ENCODE results near the gene TAF1C. TPM values are rescaled to one million over a fixed set of nuclear protein-coding genes. Genes with fewer than 3 reads are reported as not detected.
"Not testable (repeated sequence)": the region's sequence is repeated elsewhere in the genome, so short reads cannot be mapped to it uniquely, and the experiment has no call there.

Gene TAF1C
- total RNA-seq, 6 donors from 2014 or later = 23.2 to 227 (median 65.0) TPM

DNA sequence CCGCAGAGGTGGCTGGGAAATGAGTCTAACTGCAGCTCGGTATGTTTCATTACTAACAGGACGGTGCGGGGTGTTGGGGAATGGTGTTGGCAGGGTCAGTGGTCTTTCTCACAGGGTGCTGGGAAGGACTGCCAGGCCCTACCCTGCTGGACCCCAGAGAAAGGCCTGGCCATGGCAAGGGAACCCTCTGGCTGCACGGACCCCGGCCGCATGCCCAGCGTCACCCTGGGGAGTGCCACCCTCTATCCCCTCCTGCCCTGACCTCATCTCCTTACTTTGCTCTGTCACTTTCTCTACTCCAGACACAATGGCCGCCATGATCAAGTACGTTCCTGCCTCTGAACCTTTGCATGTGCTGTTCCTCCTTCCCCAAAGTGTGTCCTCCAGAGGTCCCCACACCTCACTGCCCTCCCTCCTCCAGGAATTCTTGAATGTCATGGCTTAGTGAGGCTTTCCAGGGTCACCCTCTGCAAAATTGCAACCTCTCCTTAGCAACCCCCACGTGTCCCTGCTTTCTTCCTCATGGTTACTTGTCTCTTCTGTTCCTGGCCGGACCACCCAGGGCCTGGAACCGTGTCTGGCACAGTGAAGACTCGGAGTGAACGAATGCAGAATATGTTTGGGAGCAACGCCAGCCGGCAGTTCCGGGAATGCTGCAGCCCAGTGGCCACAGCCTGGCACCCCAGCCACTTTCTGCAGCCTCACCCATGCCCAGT is 19.3 kb upstream of the TAF1C start:
- Histone ChIP-seq H3K27me3 (no peaks in the 10 kb centered on the region), H3K27ac (no peak overlapping the region), H3K9me3 (no peaks in the 10 kb centered on the region), H3K4me1 (no peaks in the 10 kb centered on the region), H3K36me3 (no peaks in the 10 kb centered on the region), H3K4me3 (no peak overlapping the region)
- ATAC-seq (ENCODE audit: low FRiP score in 2 of 2) (peak in 1 of 2 donors; percentile 11), DNase-seq (peak in 1 of 2 donors; percentile 50)
- TF ChIP-seq, protein P1, sequence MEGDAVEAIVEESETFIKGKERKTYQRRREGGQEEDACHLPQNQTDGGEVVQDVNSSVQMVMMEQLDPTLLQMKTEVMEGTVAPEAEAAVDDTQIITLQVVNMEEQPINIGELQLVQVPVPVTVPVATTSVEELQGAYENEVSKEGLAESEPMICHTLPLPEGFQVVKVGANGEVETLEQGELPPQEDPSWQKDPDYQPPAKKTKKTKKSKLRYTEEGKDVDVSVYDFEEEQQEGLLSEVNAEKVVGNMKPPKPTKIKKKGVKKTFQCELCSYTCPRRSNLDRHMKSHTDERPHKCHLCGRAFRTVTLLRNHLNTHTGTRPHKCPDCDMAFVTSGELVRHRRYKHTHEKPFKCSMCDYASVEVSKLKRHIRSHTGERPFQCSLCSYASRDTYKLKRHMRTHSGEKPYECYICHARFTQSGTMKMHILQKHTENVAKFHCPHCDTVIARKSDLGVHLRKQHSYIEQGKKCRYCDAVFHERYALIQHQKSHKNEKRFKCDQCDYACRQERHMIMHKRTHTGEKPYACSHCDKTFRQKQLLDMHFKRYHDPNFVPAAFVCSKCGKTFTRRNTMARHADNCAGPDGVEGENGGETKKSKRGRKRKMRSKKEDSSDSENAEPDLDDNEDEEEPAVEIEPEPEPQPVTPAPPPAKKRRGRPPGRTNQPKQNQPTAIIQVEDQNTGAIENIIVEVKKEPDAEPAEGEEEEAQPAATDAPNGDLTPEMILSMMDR (IDR thresholded peaks at IDR 0.05) = no peak
- TF ChIP-seq POLR2A (IDR thresholded peaks at IDR 0.05) = no peak
- TF ChIP-seq POLR2AphosphoS5 (IDR thresholded peaks at IDR 0.05) = no peak
- TF ChIP-seq EP300 (IDR thresholded peaks at IDR 0.05) = no peak
- 89 to 90% methylated on average over 16 to 18 of the region's 18 CpGs for WGBS, 2 donors

DNA sequence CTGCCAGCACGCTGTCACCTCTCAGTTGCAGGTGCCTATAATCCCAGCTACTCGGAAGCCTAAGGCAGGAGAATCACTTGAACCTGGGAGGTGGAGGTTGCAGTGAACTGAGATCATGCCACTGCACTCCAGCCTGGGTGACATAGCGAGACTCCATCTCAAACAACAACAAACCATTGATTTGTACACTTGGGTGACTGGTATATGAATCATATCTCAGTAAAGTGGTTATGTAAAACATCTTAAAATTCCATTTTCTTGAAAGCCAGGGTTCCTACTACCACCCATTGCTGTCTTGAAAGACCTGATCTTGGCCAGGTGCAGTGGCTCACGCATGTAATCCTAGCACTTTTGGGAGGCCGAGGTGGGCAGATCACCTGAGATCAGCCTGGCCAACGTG is 18.3 kb upstream of the TAF1C start:
- WGBS, 2 donors = 91 to 95% methylated on average over 4 to 6 of the region's 6 CpGs
- not testable (repeated sequence) for H3K36me3 ChIP-seq; H3K4me1 ChIP-seq; H3K27ac ChIP-seq; ATAC-seq (ENCODE audit: low FRiP score in 2 of 2); H3K9me3 ChIP-seq; DNase-seq; H3K4me3 ChIP-seq; H3K27me3 ChIP-seq

DNA sequence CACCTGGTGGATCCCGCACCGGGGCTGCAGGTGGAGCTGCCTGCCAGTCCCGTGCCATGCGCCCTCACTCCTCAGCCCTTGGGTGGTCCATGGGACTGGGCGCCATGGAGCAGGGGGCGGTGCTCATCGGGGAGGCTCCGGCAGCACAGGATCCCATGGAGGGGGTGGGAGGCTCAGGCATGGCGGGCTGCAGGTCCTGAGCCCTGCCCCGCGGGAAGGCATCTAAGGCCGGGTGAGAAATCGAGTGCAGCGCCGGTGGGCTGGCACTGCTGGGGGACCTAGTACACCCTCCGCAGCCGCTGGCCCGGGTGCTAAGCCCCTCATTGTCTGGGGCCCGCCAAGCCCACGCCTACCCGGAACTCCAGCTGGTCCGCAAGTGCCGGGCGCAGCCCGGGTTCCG is 17.7 kb upstream of the TAF1C start:
- not testable (repeated sequence) for H3K4me3 ChIP-seq; ATAC-seq (ENCODE audit: low FRiP score in 2 of 2); H3K9me3 ChIP-seq; H3K27ac ChIP-seq; H3K36me3 ChIP-seq; H3K4me1 ChIP-seq; DNase-seq; H3K27me3 ChIP-seq
- WGBS, 2 donors = 85 to 94% methylated on average over 10 to 16 of the region's 26 CpGs

DNA sequence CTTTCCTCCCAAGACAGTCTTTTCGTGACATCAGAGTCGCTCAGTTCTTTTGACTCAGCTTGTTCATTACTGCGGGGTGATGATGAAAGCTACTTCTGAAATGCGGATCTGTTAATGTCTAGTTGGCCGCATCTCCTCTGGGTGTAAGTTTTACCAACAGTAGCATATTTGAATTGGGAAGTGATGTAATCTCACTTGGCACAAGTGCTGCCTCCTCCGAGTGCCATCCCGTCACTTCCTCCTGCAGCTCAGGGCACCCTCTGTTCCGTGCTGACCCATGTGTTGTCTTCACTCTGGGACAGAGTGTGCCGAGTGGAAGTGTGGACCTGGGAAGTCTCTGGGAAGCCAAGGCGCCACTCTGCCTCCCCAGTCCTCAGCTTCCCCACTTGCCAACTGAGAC is 13.0 kb upstream of the TAF1C start:
- DNase-seq (no peak), ATAC-seq (ENCODE audit: low FRiP score in 2 of 2) (peak; percentile 73 to 78)
- 56 to 62% methylated on average over 6 to 10 of the region's 10 CpGs for WGBS, 2 donors
- Histone ChIP-seq H3K9me3 (no peaks in the 10 kb centered on the region), H3K27ac (peak overlapping the region in 1 of 4 donors; percentile 64), H3K4me3 (no peak overlapping the region), H3K27me3 (no peaks in the 10 kb centered on the region), H3K36me3 (no peaks in the 10 kb centered on the region), H3K4me1 (no peaks in the 10 kb centered on the region)
- TF ChIP-seq POLR2A (IDR thresholded peaks at IDR 0.05) (peak in 1 of 4 donors; percentile 49), EP300 (IDR thresholded peaks at IDR 0.05) (peak in 2 of 4 donors; percentile 23 to 88), POLR2AphosphoS5 (IDR thresholded peaks at IDR 0.05) (peak in 1 of 2 donors; percentile 47)
- TF ChIP-seq, protein P1 (IDR thresholded peaks at IDR 0.05) = no peak

DNA sequence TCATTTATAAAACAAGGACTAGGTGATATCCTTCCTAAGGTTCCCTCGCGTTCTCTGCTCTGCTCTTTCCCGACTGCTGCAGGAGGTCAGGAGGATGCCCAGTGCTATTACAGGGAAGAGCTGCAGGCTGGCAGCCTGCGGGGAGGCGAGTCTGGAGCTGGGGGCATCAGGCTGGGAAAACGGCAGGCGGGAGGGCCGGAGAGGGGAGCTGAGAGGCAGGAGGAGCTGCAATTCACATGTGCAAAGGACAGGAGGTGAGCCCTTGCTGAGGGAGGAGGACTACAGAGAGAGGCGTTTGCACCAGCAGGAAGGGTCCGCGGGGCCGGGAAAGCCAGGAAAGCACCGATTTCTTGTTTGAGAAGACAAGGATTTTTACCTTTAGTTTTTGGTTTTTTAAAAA is 12.2 kb upstream of the TAF1C start:
- TF ChIP-seq POLR2A (IDR thresholded peaks at IDR 0.05) (no peak), EP300 (IDR thresholded peaks at IDR 0.05) (no peak)
- no peak overlapping the region for H3K4me3 ChIP-seq
- no peaks in the 10 kb centered on the region for H3K4me1 ChIP-seq
- H3K27me3 ChIP-seq = no peaks in the 10 kb centered on the region
- no peaks in the 10 kb centered on the region for H3K9me3 ChIP-seq
- H3K27ac ChIP-seq = no peak overlapping the region
- ATAC-seq (ENCODE audit: low FRiP score in 2 of 2) = no peak
- no peaks in the 10 kb centered on the region for H3K36me3 ChIP-seq
- no peak for DNase-seq
- WGBS, 2 donors = 62 to 68% methylated on average over 13 of the region's 13 CpGs

DNA sequence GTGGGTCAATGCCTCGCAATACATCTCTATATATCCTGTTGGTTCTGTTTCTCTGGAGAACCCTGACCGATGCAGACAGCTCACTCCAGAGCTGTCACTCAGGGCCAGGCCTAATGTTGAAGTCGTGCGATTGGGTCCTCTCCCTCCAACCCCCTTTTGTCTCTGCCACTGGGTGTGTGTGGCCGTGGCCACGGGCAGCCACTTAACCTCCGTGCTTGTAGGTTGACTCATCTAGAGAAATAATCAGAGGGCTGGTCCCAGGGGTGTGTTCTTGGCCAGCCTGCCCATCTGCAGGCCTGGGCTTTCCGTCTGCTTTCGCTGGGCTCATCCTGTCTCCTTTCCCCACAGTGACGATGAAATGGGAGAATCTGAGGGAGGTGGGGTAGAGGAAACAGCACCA is 11.5 kb upstream of the TAF1C start:
- ATAC-seq (ENCODE audit: low FRiP score in 2 of 2) (peak in 1 of 2 donors; percentile 40), DNase-seq (no peak)
- Histone ChIP-seq H3K27ac (no peak overlapping the region), H3K4me3 (no peak overlapping the region), H3K36me3 (no peaks in the 10 kb centered on the region), H3K4me1 (no peaks in the 10 kb centered on the region), H3K27me3 (no peaks in the 10 kb centered on the region), H3K9me3 (no peaks in the 10 kb centered on the region)
- 83 to 84% methylated on average over 8 to 10 of the region's 10 CpGs for WGBS, 2 donors
- no peak for TF ChIP-seq POLR2A (IDR thresholded peaks at IDR 0.05)
- no peak for TF ChIP-seq POLR2AphosphoS5 (IDR thresholded peaks at IDR 0.05)
- TF ChIP-seq EP300 (IDR thresholded peaks at IDR 0.05) = no peak
- TF ChIP-seq, protein P1 (IDR thresholded peaks at IDR 0.05) = no peak
